ENCODE measurements around the gene FGF10. TPM values are rescaled to one million over a fixed set of nuclear protein-coding genes. Genes with fewer than 3 reads are reported as not detected.

FGF10 gene
- total RNA-seq, 6 experiments from 2014 or later: 0.11 to 0.12 TPM; not detected in 4

GRCh38 chr5:44365345-44365744 lies 23.9 kb downstream of the FGF10 start:
- DNase-seq (no peak), ATAC-seq (no peak)
- Histone ChIP-seq H3K36me3 (no peaks in the 10 kb centered on the region), H3K27me3 (no peaks in the 10 kb centered on the region), H3K27ac (no peak overlapping the region), H3K4me1 (no peaks in the 10 kb centered on the region), H3K4me3 (no peak overlapping the region), H3K9me3 (no peaks in the 10 kb centered on the region)
- WGBS (ENCODE audit: insufficient coverage, low coverage, low lambda C conversion rate, missing lambda C conversion rate): 29% methylated on average over 2 of the region's 2 CpGs
- intact Hi-C loops (cut with DNase I): no loop called here
- TF ChIP-seq POLR2A (IDR thresholded peaks at IDR 0.05): no peak
- no peak for TF ChIP-seq CTCF (IDR thresholded peaks at IDR 0.05)

- Histone ChIP-seq H3K27me3 (no peaks in the 10 kb centered on the region), H3K36me3 (no peaks in the 10 kb centered on the region), H3K4me3 (no peak overlapping the region), H3K27ac (no peak overlapping the region), H3K9me3 (no peaks in the 10 kb centered on the region), H3K4me1 (no peaks in the 10 kb centered on the region)
- intact Hi-C loops (cut with DNase I): no loop called here
- 51% methylated on average over 2 of the region's 2 CpGs for WGBS (ENCODE audit: insufficient coverage, low coverage, low lambda C conversion rate, missing lambda C conversion rate)
- ATAC-seq: no peak
- DNase-seq: no peak
- TF ChIP-seq POLR2A (IDR thresholded peaks at IDR 0.05) (no peak), CTCF (IDR thresholded peaks at IDR 0.05) (no peak)
Measured at GRCh38 chr5:44364097-44364496, 25.1 kb downstream of the FGF10 start.

GRCh38 chr5:44361342-44362001 lies 27.7 kb downstream of the FGF10 start:
- no peak for TF ChIP-seq POLR2A (IDR thresholded peaks at IDR 0.05)
- no peak for TF ChIP-seq CTCF (IDR thresholded peaks at IDR 0.05)
- H3K27ac ChIP-seq: no peak overlapping the region
- DNase-seq: no peak
- no peak for ATAC-seq
- H3K36me3 ChIP-seq: no peaks in the 10 kb centered on the region
- H3K4me3 ChIP-seq: no peak overlapping the region
- intact Hi-C loops (cut with DNase I): no loop called here
- 33% methylated on average over 1 of the region's 1 CpG for WGBS (ENCODE audit: insufficient coverage, low coverage, low lambda C conversion rate, missing lambda C conversion rate)
- H3K4me1 ChIP-seq: no peaks in the 10 kb centered on the region
- H3K27me3 ChIP-seq: no peaks in the 10 kb centered on the region
- H3K9me3 ChIP-seq: no peaks in the 10 kb centered on the region

- Histone ChIP-seq H3K27ac (no peak overlapping the region), H3K4me1 (no peaks in the 10 kb centered on the region), H3K4me3 (no peak overlapping the region), H3K36me3 (no peaks in the 10 kb centered on the region), H3K9me3 (no peaks in the 10 kb centered on the region), H3K27me3 (no peaks in the 10 kb centered on the region)
- ATAC-seq (no peak), DNase-seq (no peak)
- TF ChIP-seq CTCF (IDR thresholded peaks at IDR 0.05): no peak
- no peak for TF ChIP-seq POLR2A (IDR thresholded peaks at IDR 0.05)
- intact Hi-C loops (cut with DNase I): no loop called here
Measured at GRCh38 chr5:44360919-44361318, 28.3 kb downstream of the FGF10 start.

GRCh38 chr5:44358421-44358820 lies 30.8 kb downstream of the FGF10 start:
- no peak overlapping the region for H3K4me3 ChIP-seq
- no peaks in the 10 kb centered on the region for H3K27me3 ChIP-seq
- H3K27ac ChIP-seq: no peak overlapping the region
- TF ChIP-seq POLR2A (IDR thresholded peaks at IDR 0.05): no peak
- no peak for TF ChIP-seq CTCF (IDR thresholded peaks at IDR 0.05)
- DNase-seq (no peak), ATAC-seq (no peak)
- intact Hi-C loops (cut with DNase I): no loop called here
- H3K9me3 ChIP-seq: no peaks in the 10 kb centered on the region
- no peaks in the 10 kb centered on the region for H3K36me3 ChIP-seq
- H3K4me1 ChIP-seq: no peaks in the 10 kb centered on the region
- 75% methylated on average over 2 of the region's 2 CpGs for WGBS (ENCODE audit: insufficient coverage, low coverage, low lambda C conversion rate, missing lambda C conversion rate)
